Activated CD8-positive, alpha-beta memory T cell treated with anti-CD3 and anti-CD28 coated beads, Interleukin-2, amount 10 ng/mL, durations not matched to agents 7 days and 5 days (primary cell): Measurements from ENCODE around the gene NAPEPLD. TPM values are rescaled to one million over a fixed set of nuclear protein-coding genes. Genes with fewer than 3 reads are reported as not detected.
"Not testable (repeated sequence)": the region's sequence is repeated elsewhere in the genome, so short reads cannot be mapped to it uniquely, and the experiment has no call there.

Experiments
- ATAC-seq: fragments of 150-1000 bp; cut with Tn5 transposase; one replicate; pipeline ENCODE4 v1.10.0; 2021; ENCODE audit warnings: moderate library complexity
- CTCF ChIA-PET: fragments of 350-600 bp; sonication (Branson Sonifier 250); formaldehyde crosslinking; loops from one replicate; lab custom pipeline; 2021; ENCODE audit warnings: antibody characterized with exemption; lab: Charles Lee
- DNase-seq: peaks from one replicate; pipeline ENCODE4 v3.0.0-alpha.2; 2020
- H3K27ac Mint-ChIP-seq: one replicate; pipeline ENCODE4 v1.8.0; 2021; ENCODE audit warnings: mild to moderate bottlenecking, mixed read lengths
- H3K27me3 Mint-ChIP-seq: one replicate; pipeline ENCODE4 v1.8.0; 2021; ENCODE audit warnings: mixed read lengths
- H3K36me3 Mint-ChIP-seq: one replicate; pipeline ENCODE4 v1.8.0; 2021; ENCODE audit warnings: mild to moderate bottlenecking, mixed read lengths
- H3K4me1 Mint-ChIP-seq: one replicate; pipeline ENCODE4 v1.8.0; 2021; ENCODE audit warnings: mixed read lengths
- H3K4me3 Mint-ChIP-seq: one replicate; pipeline ENCODE4 v1.8.0; 2021; ENCODE audit warnings: mild to moderate bottlenecking, moderate library complexity, mixed read lengths
- H3K9me3 Mint-ChIP-seq: one replicate; pipeline ENCODE4 v1.8.0; 2022; ENCODE audit warnings: low read depth, mixed read lengths
- total RNA-seq, 2 experiments: library from RNA; stranded (reverse); gene quantifications; one replicate each; pipeline ENCODE4 v1.2.3, GENCODE V29; 2021

NAPEPLD gene
- total RNA-seq, 2 experiments from 2014 or later: 11.4 to 12.9 TPM

GRCh38 chr7:103152744-103153617 lies 4.1 kb upstream of the NAPEPLD start:
- H3K27me3 Mint-ChIP-seq, DNase-seq, H3K4me3 Mint-ChIP-seq, ATAC-seq, CTCF ChIA-PET, H3K36me3 Mint-ChIP-seq, H3K9me3 Mint-ChIP-seq, H3K27ac Mint-ChIP-seq: not testable (repeated sequence)
- peaks cover 47% of the 10 kb centered on the region for H3K4me1 Mint-ChIP-seq

GRCh38 chr7:103151993-103152676 lies 3.2 kb upstream of the NAPEPLD start:
- CTCF ChIA-PET, H3K9me3 Mint-ChIP-seq, H3K4me3 Mint-ChIP-seq, H3K36me3 Mint-ChIP-seq, ATAC-seq, H3K27me3 Mint-ChIP-seq, H3K27ac Mint-ChIP-seq, DNase-seq: not testable (repeated sequence)
- H3K4me1 Mint-ChIP-seq: peaks cover 53% of the 10 kb centered on the region

GRCh38 chr7:103150192-103150591 lies 1.3 kb upstream of the NAPEPLD start:
- peak overlapping the region; percentile 88 for H3K27ac Mint-ChIP-seq
- H3K4me1 Mint-ChIP-seq: peaks cover 50% of the 10 kb centered on the region
- H3K27me3 Mint-ChIP-seq: no peaks in the 10 kb centered on the region
- no peak overlapping the region for H3K4me3 Mint-ChIP-seq
- no peak for DNase-seq
- H3K9me3 Mint-ChIP-seq: no peaks in the 10 kb centered on the region
- H3K36me3 Mint-ChIP-seq: peaks cover 5% of the 10 kb centered on the region
- CTCF ChIA-PET: no interaction called here
- ATAC-seq: no peak

GRCh38 chr7:103149808-103150180 lies 895 bp upstream of the NAPEPLD start:
- peak overlapping the region; percentile 74 for H3K4me3 Mint-ChIP-seq
- H3K9me3 Mint-ChIP-seq: no peaks in the 10 kb centered on the region
- no peaks in the 10 kb centered on the region for H3K27me3 Mint-ChIP-seq
- CTCF ChIA-PET: interaction anchor here (1.1 kb wide), 1 partner anchor 75 kb away, joined by 4 read pairs; the partner anchor contains the start of genes ARMC10 and FBXL13
- peak overlapping the region; percentile 88 for H3K27ac Mint-ChIP-seq
- peaks cover 49% of the 10 kb centered on the region for H3K4me1 Mint-ChIP-seq
- no peak for ATAC-seq
- DNase-seq: no peak
- peaks cover 5% of the 10 kb centered on the region for H3K36me3 Mint-ChIP-seq

GRCh38 chr7:103148131-103148993 lies 537 bp downstream of the NAPEPLD start:
- no peaks in the 10 kb centered on the region for H3K27me3 Mint-ChIP-seq
- H3K36me3 Mint-ChIP-seq: peaks cover 7% of the 10 kb centered on the region
- DNase-seq (no peak), ATAC-seq (no peak)
- H3K27ac Mint-ChIP-seq: peak overlapping the region; percentile 99
- peak overlapping the region; percentile 97 for H3K4me3 Mint-ChIP-seq
- H3K9me3 Mint-ChIP-seq: no peaks in the 10 kb centered on the region
- CTCF ChIA-PET: interaction anchor here (0.7 to 1.1 kb wide), 2 partner anchors 73 to 132 kb away, joined by 3 to 4 read pairs; partner anchors contain the start of genes ARMC10 and FBXL13
- H3K4me1 Mint-ChIP-seq: peaks cover 45% of the 10 kb centered on the region

GRCh38 chr7:103144754-103145153 lies 4.1 kb downstream of the NAPEPLD start:
- CTCF ChIA-PET, DNase-seq, ATAC-seq, H3K9me3 Mint-ChIP-seq, H3K27ac Mint-ChIP-seq, H3K4me3 Mint-ChIP-seq, H3K27me3 Mint-ChIP-seq: not testable (repeated sequence)
- Mint-ChIP-seq H3K4me1 (peaks cover 33% of the 10 kb centered on the region), H3K36me3 (peaks cover 10% of the 10 kb centered on the region)

- ATAC-seq: no peak
Measured at GRCh38 chr7:103143868-103144267, 5.0 kb downstream of the NAPEPLD start.

GRCh38 chr7:103142494-103142893 lies 6.4 kb downstream of the NAPEPLD start:
- H3K27ac Mint-ChIP-seq: no peak overlapping the region
- DNase-seq (no peak), ATAC-seq (no peak)
- CTCF ChIA-PET: no interaction called here
- no peaks in the 10 kb centered on the region for H3K27me3 Mint-ChIP-seq
- peaks cover 9% of the 10 kb centered on the region for H3K36me3 Mint-ChIP-seq
- no peaks in the 10 kb centered on the region for H3K9me3 Mint-ChIP-seq
- no peak overlapping the region for H3K4me3 Mint-ChIP-seq
- peaks cover 21% of the 10 kb centered on the region for H3K4me1 Mint-ChIP-seq

More at GRCh38 chr7:103143868-103144267, 5.0 kb downstream of the NAPEPLD start:
- H3K27me3 Mint-ChIP-seq: no peaks in the 10 kb centered on the region
- DNase-seq: no peak
- H3K4me3 Mint-ChIP-seq: no peak overlapping the region
- no peaks in the 10 kb centered on the region for H3K9me3 Mint-ChIP-seq
- H3K4me1 Mint-ChIP-seq: peaks cover 29% of the 10 kb centered on the region
- H3K36me3 Mint-ChIP-seq: peaks cover 9% of the 10 kb centered on the region
- CTCF ChIA-PET: no interaction called here
- no peak overlapping the region for H3K27ac Mint-ChIP-seq

GRCh38 chr7:103141753-103142404 lies 7.0 kb downstream of the NAPEPLD start:
- H3K9me3 Mint-ChIP-seq: no peaks in the 10 kb centered on the region
- DNase-seq (no peak), ATAC-seq (no peak)
- peaks cover 15% of the 10 kb centered on the region for H3K4me1 Mint-ChIP-seq
- CTCF ChIA-PET: no interaction called here
- H3K27ac Mint-ChIP-seq: no peak overlapping the region
- H3K36me3 Mint-ChIP-seq: peaks cover 9% of the 10 kb centered on the region
- no peak overlapping the region for H3K4me3 Mint-ChIP-seq
- no peaks in the 10 kb centered on the region for H3K27me3 Mint-ChIP-seq

GRCh38 chr7:103140685-103141084 lies 8.2 kb downstream of the NAPEPLD start:
- no peak for ATAC-seq
- DNase-seq: no peak
- no peak overlapping the region for H3K4me3 Mint-ChIP-seq
- H3K27ac Mint-ChIP-seq: no peak overlapping the region
- peaks cover 9% of the 10 kb centered on the region for H3K4me1 Mint-ChIP-seq
- CTCF ChIA-PET: no interaction called here
- no peaks in the 10 kb centered on the region for H3K9me3 Mint-ChIP-seq
- no peaks in the 10 kb centered on the region for H3K27me3 Mint-ChIP-seq
- H3K36me3 Mint-ChIP-seq: peaks cover 9% of the 10 kb centered on the region

GRCh38 chr7:103140061-103140460 lies 8.8 kb downstream of the NAPEPLD start:
- CTCF ChIA-PET: no interaction called here
- Mint-ChIP-seq H3K9me3 (no peaks in the 10 kb centered on the region), H3K27me3 (no peaks in the 10 kb centered on the region), H3K4me1 (peaks cover 9% of the 10 kb centered on the region), H3K4me3 (no peak overlapping the region), H3K36me3 (peaks cover 9% of the 10 kb centered on the region), H3K27ac (no peak overlapping the region)
- no peak for ATAC-seq
- no peak for DNase-seq

GRCh38 chr7:103134836-103135554 lies 13.9 kb downstream of the NAPEPLD start:
- H3K4me1 Mint-ChIP-seq: peaks cover 2% of the 10 kb centered on the region
- no peak overlapping the region for H3K4me3 Mint-ChIP-seq
- DNase-seq (no peak), ATAC-seq (no peak)
- H3K27me3 Mint-ChIP-seq: no peaks in the 10 kb centered on the region
- no peaks in the 10 kb centered on the region for H3K36me3 Mint-ChIP-seq
- no peaks in the 10 kb centered on the region for H3K9me3 Mint-ChIP-seq
- CTCF ChIA-PET: no interaction called here
- H3K27ac Mint-ChIP-seq: no peak overlapping the region
